Kidney epithelial cell (primary cell): ENCODE results near the gene CMSS1. TPM values are rescaled to one million over a fixed set of nuclear protein-coding genes. Genes with fewer than 3 reads are reported as not detected.

Source experiments
- DNase-seq: peaks from one replicate; pipeline ENCODE4 v3.0.0-alpha.2; 2010; ENCODE audit warnings: low read depth
- H3K27me3 ChIP-seq: 2 replicates; pipeline ENCODE4 v1.6.0; 2011; ENCODE audit warnings: low read length; ENCODE audit not compliant: control insufficient read depth, insufficient read depth
- H3K36me3 ChIP-seq: 2 replicates; pipeline ENCODE4 v1.5.1; 2011; ENCODE audit warnings: low read length; ENCODE audit not compliant: control insufficient read depth, insufficient read depth
- H3K4me3 ChIP-seq: 2 replicates; pipeline ENCODE4 v1.5.1; 2011; ENCODE audit warnings: low read depth, mild to moderate bottlenecking, control low read depth, low read length
- CTCF ChIP-seq: IDR thresholded peaks from 2 replicates; pipeline ENCODE4 v1.5.1; 2011; ENCODE audit warnings: mild to moderate bottlenecking, moderate library complexity, low read length, control low read depth, inconsistent platforms; ENCODE audit not compliant: insufficient read depth, poor library complexity, severe bottlenecking
- total RNA-seq: library from RNA; depleted of rRNA; stranded (reverse); fragments of >200 nt; gene quantifications from 2 replicates; pipeline ENCODE4 v1.2.3, GENCODE V29; 2015

Gene CMSS1
- total RNA-seq, 1 donor from 2014 or later: 36.9 TPM

- Histone ChIP-seq H3K27me3 (no peaks in the 10 kb centered on the region), H3K36me3 (no peaks in the 10 kb centered on the region), H3K4me3 (no peak overlapping the region)
- no peak for TF ChIP-seq CTCF
- DNase-seq: no peak
Observed at GRCh38 chr3:99907959-99908544, 90.4 kb downstream of the CMSS1 start.

GRCh38 chr3:99909714-99910495 lies 92.2 kb downstream of the CMSS1 start:
- TF ChIP-seq CTCF: no peak
- peak; percentile 81 for DNase-seq
- Histone ChIP-seq H3K27me3 (no peaks in the 10 kb centered on the region), H3K4me3 (no peak overlapping the region), H3K36me3 (no peaks in the 10 kb centered on the region)

- Histone ChIP-seq H3K4me3 (no peak overlapping the region), H3K27me3 (no peaks in the 10 kb centered on the region), H3K36me3 (no peaks in the 10 kb centered on the region)
- DNase-seq: no peak
- no peak for TF ChIP-seq CTCF
Observed at GRCh38 chr3:99910752-99911290, 93.2 kb downstream of the CMSS1 start.

DNA sequence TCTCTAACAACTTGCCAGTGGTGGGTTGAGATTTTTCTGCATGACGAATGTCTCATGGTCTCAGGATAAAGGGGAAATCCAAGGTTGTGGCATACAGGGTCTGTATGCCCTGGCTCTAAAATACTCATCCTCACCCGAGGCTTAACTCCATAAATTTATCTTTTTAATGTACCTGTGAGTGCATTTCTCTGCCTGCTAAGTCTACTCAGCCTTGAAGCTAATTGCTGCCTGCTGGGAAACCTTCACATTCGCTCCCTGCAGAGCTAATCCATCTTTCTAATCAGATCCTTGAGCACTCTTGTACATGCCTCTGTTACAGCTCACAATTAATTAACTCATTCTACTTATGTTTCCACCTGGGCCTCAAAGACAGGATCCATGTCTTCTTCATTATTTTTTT lies 93.8 kb downstream of the CMSS1 start:
- no peak for TF ChIP-seq CTCF
- Histone ChIP-seq H3K27me3 (no peaks in the 10 kb centered on the region), H3K4me3 (no peak overlapping the region), H3K36me3 (no peaks in the 10 kb centered on the region)
- DNase-seq: no peak

DNA sequence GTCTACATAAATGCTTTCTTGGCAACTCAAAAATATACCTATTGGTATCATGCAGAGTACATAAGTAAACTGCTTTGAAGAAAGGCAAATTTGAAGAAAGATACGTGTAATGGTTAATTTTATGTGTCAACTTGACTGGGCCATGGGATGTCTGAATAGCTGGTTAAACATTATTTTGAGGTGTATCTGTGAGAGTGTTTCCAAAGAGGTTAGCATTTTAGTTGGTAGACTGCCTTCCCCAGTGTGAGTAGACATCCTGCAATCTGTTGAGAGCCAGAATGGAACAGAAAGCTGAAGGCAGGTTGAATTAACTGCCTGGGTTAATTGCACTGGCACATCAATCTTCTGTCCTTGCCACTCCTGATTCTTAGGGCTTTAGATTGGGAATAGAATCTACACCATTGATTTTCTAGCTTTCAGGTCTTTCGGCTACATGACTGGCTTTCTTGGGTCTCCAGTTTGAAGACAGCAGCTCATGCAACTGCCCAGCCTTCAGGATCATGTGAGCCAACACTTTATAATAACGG lies 98.3 kb downstream of the CMSS1 start:
- no peaks in the 10 kb centered on the region for H3K27me3 ChIP-seq
- no peak for DNase-seq
- H3K36me3 ChIP-seq: no peaks in the 10 kb centered on the region
- TF ChIP-seq CTCF: no peak
- H3K4me3 ChIP-seq: no peak overlapping the region
